Measurements from ENCODE around the gene SLC4A1. TPM values are rescaled to one million over a fixed set of nuclear protein-coding genes. Genes with fewer than 3 reads are reported as not detected.

The SLC4A1 gene
- total and polyA plus RNA-seq, 2 of the 13 experiments (the other 11 are each of a cell fraction or from before 2014, with no cell fraction given): not detected

DNA sequence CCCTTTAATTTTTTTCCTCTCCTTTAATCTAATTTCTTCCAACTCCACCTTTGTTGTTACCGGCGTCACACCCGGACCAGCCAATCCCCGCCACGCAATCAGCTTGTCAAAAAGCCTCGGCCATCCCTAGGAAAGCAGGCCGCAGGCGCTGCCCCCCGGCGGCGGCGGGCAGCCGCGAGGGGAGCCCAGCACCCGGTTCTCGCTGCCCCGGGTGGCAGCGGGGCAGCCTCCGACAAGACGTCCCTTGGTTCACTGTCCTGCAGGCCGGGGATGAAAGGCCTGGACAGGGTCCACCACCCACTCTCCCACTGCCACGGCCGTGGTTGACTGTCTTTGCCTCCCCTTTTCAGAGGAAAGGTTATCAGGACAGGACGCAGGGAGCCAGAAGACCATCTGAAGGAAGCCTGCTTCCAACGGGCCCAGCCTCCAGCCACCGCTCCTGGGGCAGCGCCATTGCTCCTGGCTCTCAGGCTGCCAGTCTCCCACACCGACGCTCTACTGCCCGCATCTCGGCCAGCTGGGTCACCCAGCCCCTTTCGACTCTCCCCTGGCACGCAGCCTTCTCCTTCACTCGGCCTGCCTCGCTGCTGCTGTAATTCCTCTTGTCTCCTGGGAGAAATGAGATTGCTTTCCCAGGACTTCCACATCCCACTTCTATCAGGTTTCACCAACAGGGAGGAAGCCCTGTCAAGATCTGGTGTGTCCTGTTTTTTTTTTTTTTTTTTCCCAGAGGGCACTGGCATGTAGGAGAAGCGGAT lies 45.6 kb downstream of the SLC4A1 start:
- Histone ChIP-seq H3K9ac (ENCODE audit: insufficient read depth, low read depth, low read length) (peak overlapping the region; percentile 90), H3K4me2 (ENCODE audit: low read depth, low read length) (peak overlapping the region; percentile 95), H3K27ac (ENCODE audit: extremely low read length, insufficient read depth, low read length) (no peak overlapping the region), H3K4me1 (ENCODE audit: insufficient read depth, low read length) (peaks cover 24% of the 10 kb centered on the region), H3K9me3 (ENCODE audit: low read length) (no peaks in the 10 kb centered on the region), H3K4me3 (replicated peaks in 1 of 3; ENCODE audit: insufficient read depth in 1 of 3, low read depth in 2 of 3, low read length in 3 of 3) (peak overlapping the region; percentile 81 to 99 (median 88)), H2AFZ (ENCODE audit: low read length) (no peak overlapping the region), H4K20me1 (ENCODE audit: insufficient read depth, low read length) (no peaks in the 10 kb centered on the region; the same call in 1 of the 2 replicates), H3K79me2 (ENCODE audit: insufficient read depth, low read length) (peaks cover 16% of the 10 kb centered on the region), H3K36me3 (replicated peaks in 1 of 2; ENCODE audit: control insufficient read depth in 1 of 2, insufficient read depth in 2 of 2, low read length in 2 of 2) (no peaks in the 10 kb centered on the region; a peak in 2 of 5 replicates), H3K27me3 (ENCODE audit: control insufficient read depth in 1 of 2, insufficient read depth in 2 of 2, low read length in 2 of 2) (peaks cover 0 to 3% of the 10 kb centered on the region in 2 experiments; a peak in 1 of 5 replicates)
- intact Hi-C loops (cut with micrococcal nuclease; ENCODE audit: unreplicated experiment) (no loop called here), in situ Hi-C loops (cut with HindIII; ENCODE audit: extremely low pct_ligation_motif_present, low pct_unique_long_range_greater_than_20kb) (loop anchor here (5.0 kb wide), 1 partner anchor 105 kb away; no protein-coding TSS in a partner anchor)
- FAIRE-seq: no peak
- ChIA-PET POLR2A (interaction anchor here (0.7 to 3.9 kb wide), 11 partner anchors 10 to 156 kb away, joined by 3 to 25 read pairs (median 5); partner anchors contain the start of genes ATXN7L3, GRN, LSM12 and SLC25A39), CTCF (ENCODE audit: low intra/inter-chr PET ratio, low total read pairs) (interaction anchor here (0.7 to 1.1 kb wide), 2 partner anchors 54 to 129 kb away, joined by 3 read pairs; no protein-coding TSS in a partner anchor)
- no TSS peak for BruUV-seq (replicated peaks)
- peak; percentile 37 for ATAC-seq
- DNase-seq (ENCODE audit: low spot score): peak; percentile 66
- 2% methylated on average over 29 of the region's 36 CpGs for WGBS (ENCODE audit: low lambda C conversion rate)
- TF ChIP-seq HOXA9 (CRISPR knock-in tag; IDR thresholded peaks at IDR 0.05; ENCODE audit: borderline replicate concordance) (no peak), POGK (CRISPR knock-in tag; conservative IDR thresholded peaks at IDR 0.05) (peak; percentile 47; the same call in 1 of the 2 replicates), ZNF746 (CRISPR knock-in tag; IDR thresholded peaks at IDR 0.05) (peak; percentile 40; the same call in 1 of the 2 replicates), HNF1B (CRISPR knock-in tag; IDR thresholded peaks at IDR 0.05) (0 out of 2 replicates have a peak, but pooled peaks have one; percentile 23), ZNF331 (CRISPR knock-in tag; IDR thresholded peaks at IDR 0.05) (no peak), ZFP91 (CRISPR knock-in tag; IDR thresholded peaks at IDR 0.05; ENCODE audit: borderline replicate concordance) (peak; percentile 68; the same call in 1 of the 2 replicates), ZNF768 (CRISPR knock-in tag; IDR thresholded peaks at IDR 0.05) (peak; percentile 50; the same call in 1 of the 2 replicates), ZNF777 (CRISPR knock-in tag; IDR thresholded peaks at IDR 0.05) (peak; percentile 49; the same call in 1 of the 2 replicates), ZFP36L1 (CRISPR knock-in tag; IDR thresholded peaks at IDR 0.05) (0 out of 2 replicates have a peak, but pooled peaks have one; percentile 20), SMARCC2 (IDR thresholded peaks at IDR 0.05) (no peak), ZNF274 (CRISPR knock-in tag; IDR thresholded peaks at IDR 0.05) (peak; percentile 18; the same call in 1 of the 2 replicates), MYC (CRISPR knock-in tag; IDR thresholded peaks at IDR 0.05; ENCODE audit: borderline replicate concordance) (peak; percentile 67), ZNF883 (CRISPR knock-in tag; IDR thresholded peaks at IDR 0.05; ENCODE audit: not compliant biosample characterization) (peak; percentile 25), ZNF20 (CRISPR knock-in tag; IDR thresholded peaks at IDR 0.05) (no peak), ZKSCAN5 (CRISPR knock-in tag; IDR thresholded peaks at IDR 0.05) (no peak)
- TF ChIP-seq, protein P1, sequence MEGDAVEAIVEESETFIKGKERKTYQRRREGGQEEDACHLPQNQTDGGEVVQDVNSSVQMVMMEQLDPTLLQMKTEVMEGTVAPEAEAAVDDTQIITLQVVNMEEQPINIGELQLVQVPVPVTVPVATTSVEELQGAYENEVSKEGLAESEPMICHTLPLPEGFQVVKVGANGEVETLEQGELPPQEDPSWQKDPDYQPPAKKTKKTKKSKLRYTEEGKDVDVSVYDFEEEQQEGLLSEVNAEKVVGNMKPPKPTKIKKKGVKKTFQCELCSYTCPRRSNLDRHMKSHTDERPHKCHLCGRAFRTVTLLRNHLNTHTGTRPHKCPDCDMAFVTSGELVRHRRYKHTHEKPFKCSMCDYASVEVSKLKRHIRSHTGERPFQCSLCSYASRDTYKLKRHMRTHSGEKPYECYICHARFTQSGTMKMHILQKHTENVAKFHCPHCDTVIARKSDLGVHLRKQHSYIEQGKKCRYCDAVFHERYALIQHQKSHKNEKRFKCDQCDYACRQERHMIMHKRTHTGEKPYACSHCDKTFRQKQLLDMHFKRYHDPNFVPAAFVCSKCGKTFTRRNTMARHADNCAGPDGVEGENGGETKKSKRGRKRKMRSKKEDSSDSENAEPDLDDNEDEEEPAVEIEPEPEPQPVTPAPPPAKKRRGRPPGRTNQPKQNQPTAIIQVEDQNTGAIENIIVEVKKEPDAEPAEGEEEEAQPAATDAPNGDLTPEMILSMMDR (CRISPR knock-in tag; IDR thresholded peaks at IDR 0.05): peak; percentile 44
